HL-60 (cell line): ENCODE data around the gene SUPT4H1.

Experiments
- DNase-seq, 2 experiments: peaks; one replicate each; pipeline ENCODE4 v3.0.0-alpha.2; 2010 to 2020; ENCODE audit warnings: low read depth in 1 of 2, low spot score in 1 of 2
- H3K27ac ChIP-seq: fragments of 250-450 bp; sonication (Bioruptor Pico); replicated peaks from 2 replicates; pipeline ENCODE4 v1.5.1; 2020; ENCODE audit warnings: mild to moderate bottlenecking, moderate library complexity
- H3K27me3 ChIP-seq: fragments of 250-450 bp; sonication (Bioruptor Pico); 2 replicates; pipeline ENCODE4 v1.5.1; 2021; ENCODE audit warnings: mild to moderate bottlenecking, moderate library complexity; ENCODE audit not compliant: insufficient read depth, poor library complexity, severe bottlenecking
- H3K4me3 ChIP-seq: replicated peaks from 2 replicates; pipeline ENCODE4 v1.5.1; 2011; ENCODE audit warnings: mild to moderate bottlenecking, control low read depth, low read length; ENCODE audit not compliant: insufficient read depth
- CTCF ChIP-seq: IDR thresholded peaks from one replicate; pipeline ENCODE4 v1.5.1; 2011; ENCODE audit warnings: low read length, control low read depth, inconsistent platforms; ENCODE audit not compliant: insufficient read depth
- GABPA ChIP-seq: IDR thresholded peaks from 2 replicates; pipeline ENCODE4 v1.6.1; 2012; ENCODE audit warnings: low read depth
- POLR2AphosphoS5 ChIP-seq: IDR thresholded peaks from 2 replicates; pipeline ENCODE4 v1.6.1; 2012; ENCODE audit warnings: low read depth
- REST ChIP-seq: IDR thresholded peaks from 2 replicates; pipeline ENCODE4 v1.6.1; 2012; ENCODE audit warnings: low read depth; ENCODE audit not compliant: insufficient replicate concordance
- SPI1 ChIP-seq: IDR thresholded peaks from 2 replicates; pipeline ENCODE4 v1.6.1; 2012; ENCODE audit warnings: low read depth, mild to moderate bottlenecking, borderline replicate concordance

Gene SUPT4H1

GRCh38 chr17:58364270-58364942 is 12.4 kb upstream of the SUPT4H1 start:
- Histone ChIP-seq H3K27ac (no peak overlapping the region), H3K27me3 (no peaks in the 10 kb centered on the region), H3K4me3 (no peak overlapping the region)
- TF ChIP-seq POLR2AphosphoS5 (no peak), REST (no peak), GABPA (no peak), SPI1 (no peak), CTCF (no peak)
- DNase-seq = no peak

GRCh38 chr17:58363457-58364185 is 11.6 kb upstream of the SUPT4H1 start:
- H3K27me3 ChIP-seq = no peaks in the 10 kb centered on the region
- no peak overlapping the region for H3K27ac ChIP-seq
- DNase-seq = no peak
- TF ChIP-seq SPI1 (no peak), REST (no peak), CTCF (no peak), POLR2AphosphoS5 (no peak), GABPA (no peak)
- H3K4me3 ChIP-seq = no peak overlapping the region

- Histone ChIP-seq H3K4me3 (no peak overlapping the region), H3K27ac (no peak overlapping the region), H3K27me3 (no peaks in the 10 kb centered on the region)
- DNase-seq = no peak
- no peak for TF ChIP-seq CTCF
- no peak for TF ChIP-seq POLR2AphosphoS5
- no peak for TF ChIP-seq REST
- no peak for TF ChIP-seq GABPA
- no peak for TF ChIP-seq SPI1
Measured at GRCh38 chr17:58362368-58363014, 10.5 kb upstream of the SUPT4H1 start.
